ENCODE data around the gene ZNF711. TPM values are rescaled to one million over a fixed set of nuclear protein-coding genes. Genes with fewer than 3 reads are reported as not detected.

The ZNF711 gene
- total and polyA plus RNA-seq, 2 of the 13 experiments (the other 11 are each of a cell fraction or from before 2014, with no cell fraction given), result 3.8 to 6.0 TPM

GRCh38 chrX:85243761-85244449 lies at the start of gene ZNF711, which contains the start of gene SATL1 (continued):
- TF ChIP-seq DRAP1 (CRISPR knock-in tag; IDR thresholded peaks at IDR 0.05) (peak; percentile 45; the same call in 1 of the 2 replicates), ATF7 (IDR thresholded peaks at IDR 0.05) (0 out of 2 replicates have a peak, but pooled peaks have one; percentile 17), ATF7 (CRISPR knock-in tag; IDR thresholded peaks at IDR 0.05) (no peak), ZNF530 (CRISPR knock-in tag; IDR thresholded peaks at IDR 0.05; ENCODE audit: low read depth) (no peak), RBFOX2 (IDR thresholded peaks at IDR 0.05; ENCODE audit: low read depth, low read length) (peak; percentile 40; the same call in 1 of the 2 replicates), POLR2A (IDR thresholded peaks at IDR 0.05; ENCODE audit: insufficient read depth in 1 of 2, low read depth in 2 of 2, low read length in 2 of 2) (0 out of 4 replicates have a peak, but pooled peaks of 1 of the 2 experiments have one; percentile 35)

GRCh38 chrX:85196319-85196718 lies 47.5 kb upstream of the ZNF711 start:
- FAIRE-seq, result no peak
- intact Hi-C loops (cut with micrococcal nuclease; ENCODE audit: unreplicated experiment), result no loop called here
- no peak overlapping the region for H3K4me2 ChIP-seq (ENCODE audit: low read depth, low read length)
- BruUV-seq (replicated peaks), result no TSS peak
- WGBS (ENCODE audit: low lambda C conversion rate), result 5% methylated on average over 1 of the region's 1 CpG
- H2AFZ ChIP-seq (ENCODE audit: low read length), result no peak overlapping the region
- no peak overlapping the region for H3K4me3 ChIP-seq (replicated peaks in 1 of 3; ENCODE audit: insufficient read depth in 1 of 3, low read depth in 2 of 3, low read length in 3 of 3)
- no peaks in the 10 kb centered on the region for H3K27me3 ChIP-seq (ENCODE audit: control insufficient read depth in 1 of 2, insufficient read depth in 2 of 2, low read length in 2 of 2)
- no peaks in the 10 kb centered on the region for H3K36me3 ChIP-seq (replicated peaks in 1 of 2; ENCODE audit: control insufficient read depth in 1 of 2, insufficient read depth in 2 of 2, low read length in 2 of 2)
- in situ Hi-C loops (cut with HindIII; ENCODE audit: extremely low pct_ligation_motif_present, low pct_unique_long_range_greater_than_20kb), result no loop called here
- H3K79me2 ChIP-seq (ENCODE audit: insufficient read depth, low read length), result no peaks in the 10 kb centered on the region
- no peak for DNase-seq (ENCODE audit: low spot score)
- ATAC-seq, result no peak
- no peaks in the 10 kb centered on the region for H4K20me1 ChIP-seq (ENCODE audit: insufficient read depth, low read length)
- H3K4me1 ChIP-seq (ENCODE audit: insufficient read depth, low read length), result no peaks in the 10 kb centered on the region
- H3K9me3 ChIP-seq (ENCODE audit: low read length), result no peaks in the 10 kb centered on the region
- H3K9ac ChIP-seq (ENCODE audit: insufficient read depth, low read depth, low read length), result no peak overlapping the region
- POLR2A ChIA-PET, result no interaction called here
- no peak overlapping the region for H3K27ac ChIP-seq (ENCODE audit: extremely low read length, insufficient read depth, low read length)
- CTCF ChIA-PET (ENCODE audit: low intra/inter-chr PET ratio, low total read pairs), result no interaction called here
- no peak for TF ChIP-seq ZNF318 (CRISPR knock-in tag; IDR thresholded peaks at IDR 0.05)
- TF ChIP-seq POLR2A (IDR thresholded peaks at IDR 0.05; ENCODE audit: insufficient read depth in 1 of 2, low read depth in 2 of 2, low read length in 2 of 2), result no peak
- no peak for TF ChIP-seq EEA1 (CRISPR knock-in tag; IDR thresholded peaks at IDR 0.05; ENCODE audit: borderline replicate concordance)
- TF ChIP-seq NFKBIZ (CRISPR knock-in tag; IDR thresholded peaks at IDR 0.05), result no peak
- no peak for TF ChIP-seq MYNN (CRISPR knock-in tag; IDR thresholded peaks at IDR 0.05; ENCODE audit: low read depth)
- TF ChIP-seq ZNF550 (CRISPR knock-in tag; IDR thresholded peaks at IDR 0.05; ENCODE audit: borderline replicate concordance), result no peak
- TF ChIP-seq HDAC1 (CRISPR knock-in tag; IDR thresholded peaks at IDR 0.05), result no peak
- TF ChIP-seq ZNF276 (CRISPR knock-in tag; IDR thresholded peaks at IDR 0.05; ENCODE audit: low read depth), result no peak
